ENCODE data around the gene MYO3A.
A peak's percentile ranks its signal among the peaks of the same experiment; 100 is the strongest.

The MYO3A gene

GRCh38 chr10:25933653-25934608 lies at the start of gene MYO3A:
MYO3A (plus strand) TSS chr10:25934229; CDS start chr10:25952111, 17,882 bp downstream.
- no peak for DNase-seq

DNA sequence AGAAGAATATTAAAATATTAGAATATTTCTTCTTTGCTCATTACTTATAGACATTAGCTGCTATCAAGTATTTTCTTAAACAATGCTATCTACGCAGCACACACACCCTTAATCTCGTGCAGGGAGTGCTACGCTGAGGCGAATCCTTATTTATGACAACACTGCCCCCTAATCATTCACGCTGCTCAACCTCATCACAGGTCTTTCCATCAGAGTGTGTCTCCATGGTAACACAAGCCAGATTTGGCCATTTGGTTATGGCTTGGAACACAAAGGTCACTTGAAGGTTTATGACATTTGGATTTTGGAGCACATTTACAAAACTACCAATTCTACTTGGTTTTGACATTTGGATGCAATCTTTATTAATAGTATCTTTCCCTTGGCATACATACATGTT lies 45.4 kb upstream of the MYO3A start:
- no peak for DNase-seq

GRCh38 chr10:25890995-25891394 lies 43.0 kb upstream of the MYO3A start:
- no peak for DNase-seq

- no peak for DNase-seq
These were observed 38.2 kb upstream of the MYO3A start for GRCh38 chr10:25895856-25896255.

GRCh38 chr10:25896421-25896820 lies 37.6 kb upstream of the MYO3A start:
- no peak for DNase-seq

- no peak for DNase-seq
These were observed 34.7 kb upstream of the MYO3A start for GRCh38 chr10:25899304-25899703.

GRCh38 chr10:25901199-25901598 lies 32.8 kb upstream of the MYO3A start:
- no peak for DNase-seq

DNA sequence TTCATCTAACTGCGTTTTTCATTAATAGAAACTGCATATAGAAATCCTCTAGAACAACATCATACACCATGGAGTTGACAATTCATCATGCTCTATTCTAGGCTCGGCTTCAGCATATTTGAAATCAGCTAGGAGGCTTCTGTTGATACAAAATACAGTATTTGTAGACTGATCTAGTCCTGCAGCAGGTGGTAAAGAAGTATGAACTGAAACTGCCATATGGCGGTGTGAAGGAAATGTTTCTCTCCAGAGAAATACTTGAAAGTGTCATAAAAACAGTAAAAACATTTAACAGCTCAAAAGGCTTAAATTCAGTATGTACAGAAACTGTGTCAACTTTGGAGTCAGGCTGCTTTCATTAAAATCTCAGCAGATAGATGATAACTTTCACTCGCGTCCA lies 32.0 kb upstream of the MYO3A start:
- DNase-seq = no peak

DNA sequence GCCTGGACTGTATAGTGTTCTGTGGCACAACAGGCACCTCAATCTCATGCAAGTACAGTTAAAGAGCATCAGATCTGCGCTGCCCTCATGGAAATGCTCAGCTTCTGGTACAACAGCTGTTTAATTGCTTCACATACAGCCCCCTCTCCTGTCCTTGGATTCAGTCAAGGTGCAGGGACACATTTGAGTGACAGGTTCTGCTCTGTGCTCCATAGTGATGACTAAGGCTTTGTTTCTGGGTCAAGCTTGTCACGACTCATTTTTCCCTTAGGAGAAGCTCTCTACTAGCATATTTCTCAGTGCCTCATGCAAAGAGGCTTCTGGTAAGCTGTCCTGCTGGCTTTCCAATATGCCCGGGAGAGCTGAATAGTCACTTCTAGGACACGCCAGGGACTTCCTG lies 26.8 kb upstream of the MYO3A start:
- no peak for DNase-seq

GRCh38 chr10:25912866-25913265 lies 21.2 kb upstream of the MYO3A start:
- no peak for DNase-seq

DNA sequence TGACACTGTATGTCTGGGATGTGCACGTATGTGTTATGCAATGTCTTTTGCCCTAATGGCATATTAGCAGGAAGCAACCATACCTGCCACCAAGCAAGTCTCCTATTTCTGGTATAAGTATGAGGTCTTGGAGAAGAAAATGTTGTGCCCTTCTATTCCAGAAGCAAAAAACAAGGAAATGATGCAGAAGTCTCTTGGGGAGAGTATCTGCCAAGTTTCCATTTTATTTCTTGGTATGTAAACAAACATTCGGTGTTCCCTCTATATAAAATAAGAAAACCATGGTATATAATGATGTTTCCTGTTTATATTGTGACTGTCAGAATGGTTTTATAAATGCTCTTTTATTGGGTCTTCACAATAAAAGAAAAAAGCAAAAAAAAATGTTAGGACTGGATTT lies 19.3 kb upstream of the MYO3A start:
- no peak for DNase-seq

DNA sequence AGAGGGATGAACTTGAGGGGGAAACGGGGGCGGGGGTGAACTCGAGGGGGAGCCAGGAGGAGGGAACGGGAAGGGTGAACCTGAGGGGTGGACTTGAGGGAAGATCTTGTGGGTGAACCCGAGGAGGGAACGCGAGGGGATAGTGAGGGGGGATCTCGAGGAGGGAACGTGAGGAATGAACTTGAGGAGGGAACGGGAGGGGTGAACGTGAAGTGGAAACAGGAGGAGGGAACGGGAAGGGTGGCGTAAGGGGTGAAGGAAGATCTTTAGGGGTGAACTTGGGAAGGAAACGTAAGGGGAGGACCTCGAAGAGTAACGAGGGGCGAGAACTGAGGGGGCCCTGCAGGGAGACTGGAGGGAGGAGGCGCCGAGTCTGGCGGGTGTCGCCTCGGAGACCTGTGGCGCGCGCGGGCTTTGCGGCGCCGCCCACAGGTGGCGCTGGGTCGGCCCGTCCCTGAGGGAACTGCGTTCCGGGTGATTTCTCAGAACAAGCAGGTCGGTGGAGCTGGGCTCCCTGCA lies 651 bp downstream of the MYO3A start:
- DNase-seq = peak; percentile 31

DNA sequence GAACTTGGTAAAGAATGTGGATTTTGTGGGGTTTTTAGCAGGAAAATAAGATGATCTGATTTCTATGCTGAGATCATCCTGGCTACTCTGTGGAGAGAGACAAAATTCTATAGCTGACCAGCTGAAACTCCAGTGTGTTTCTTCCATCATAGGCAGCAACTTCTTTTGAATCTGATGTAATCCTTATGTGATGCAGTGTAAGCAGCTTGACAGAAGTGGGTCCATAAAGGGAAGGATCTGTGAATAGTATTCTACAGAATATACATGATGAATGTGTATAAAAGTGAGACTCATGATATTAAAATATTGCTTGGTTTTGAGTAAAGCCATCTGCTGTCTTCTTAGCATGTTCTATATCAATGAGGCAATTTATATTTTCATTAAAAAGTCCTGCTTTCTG lies 4.4 kb downstream of the MYO3A start:
- no peak for DNase-seq

GRCh38 chr10:25944771-25945170 lies 10.7 kb downstream of the MYO3A start:
- no peak for DNase-seq

DNA sequence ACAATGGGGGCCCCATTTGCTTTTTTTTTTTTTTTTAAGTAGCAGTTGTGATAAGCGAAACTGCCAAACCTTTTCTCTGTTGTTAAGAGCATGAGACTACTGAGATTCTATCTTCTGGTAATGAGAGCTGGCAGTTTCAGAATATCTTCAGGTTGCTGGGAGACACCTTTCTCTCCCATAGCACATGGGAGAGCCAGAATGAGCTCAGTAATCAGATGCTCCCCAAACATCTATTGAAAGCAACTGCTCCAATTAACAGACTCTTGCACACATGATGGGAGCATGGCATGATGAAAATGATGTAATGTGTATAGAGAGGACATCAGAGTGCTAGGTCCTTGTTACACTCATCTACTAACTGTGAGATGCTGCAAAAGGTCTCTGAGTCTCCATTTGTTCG lies 18.8 kb downstream of the MYO3A start:
- DNase-seq = no peak

DNA sequence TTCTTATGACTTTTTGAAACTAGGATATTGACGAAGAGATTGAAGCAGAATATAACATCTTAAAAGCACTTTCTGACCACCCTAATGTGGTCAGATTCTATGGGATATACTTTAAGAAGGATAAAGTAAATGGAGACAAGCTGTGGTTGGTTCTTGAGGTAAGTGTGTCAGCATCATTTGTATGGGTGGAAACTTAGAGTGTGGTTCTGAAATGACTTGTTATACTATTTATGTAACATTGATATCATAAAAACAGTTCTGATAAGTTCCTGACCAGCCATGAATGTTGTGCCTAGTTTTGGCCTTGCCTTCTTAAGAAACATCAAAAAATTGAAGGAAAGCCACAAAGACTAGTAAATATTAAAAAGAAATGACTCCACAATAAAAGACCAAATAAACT lies 20.8 kb downstream of the MYO3A start:
- no peak for DNase-seq

- no peak for DNase-seq
These were observed 25.7 kb downstream of the MYO3A start for GRCh38 chr10:25959540-25960232.

GRCh38 chr10:25965584-25965983 lies 31.6 kb downstream of the MYO3A start:
- DNase-seq = no peak

DNA sequence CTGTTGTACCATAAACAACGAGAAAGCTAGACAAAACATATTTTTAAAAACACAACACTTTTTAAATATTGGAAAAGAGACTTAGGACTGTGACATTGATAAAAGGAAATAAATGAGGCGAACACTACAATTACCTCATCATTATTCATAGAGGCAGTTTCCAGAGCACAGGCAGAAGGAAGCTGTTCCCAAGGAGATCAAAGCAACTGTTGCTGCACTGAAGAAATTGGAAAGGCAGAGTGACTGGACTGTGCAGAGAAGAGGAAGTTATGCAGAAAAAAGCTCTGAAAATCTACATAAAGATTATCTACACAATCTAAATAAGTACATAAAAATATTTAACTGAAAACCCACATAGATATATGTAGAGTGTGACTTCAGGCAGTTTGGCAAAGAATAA lies 32.8 kb downstream of the MYO3A start:
- no peak for DNase-seq

- no peak for DNase-seq
These were observed 38.6 kb downstream of the MYO3A start for GRCh38 chr10:25972631-25973030.

GRCh38 chr10:25974897-25975459 lies 40.9 kb downstream of the MYO3A start:
- no peak for DNase-seq

DNA sequence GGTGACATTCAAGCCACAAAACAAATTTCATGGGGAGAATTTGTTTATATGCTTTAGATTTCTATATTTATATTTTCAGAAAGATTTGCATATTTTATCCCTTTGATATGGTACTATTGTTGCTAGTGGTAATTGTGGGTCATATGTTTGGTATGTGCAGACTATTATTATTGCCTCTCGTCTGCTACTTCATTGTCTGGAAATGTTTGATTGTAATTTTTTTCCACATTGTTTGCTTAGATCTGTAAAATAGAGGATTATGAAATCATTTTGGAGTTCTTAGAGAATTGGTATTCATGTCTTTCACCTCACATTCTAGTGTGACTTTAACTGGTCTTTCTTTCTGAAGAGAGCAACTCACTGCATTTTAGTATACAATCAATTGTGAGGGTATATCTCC lies 44.7 kb downstream of the MYO3A start:
- no peak for DNase-seq

DNA sequence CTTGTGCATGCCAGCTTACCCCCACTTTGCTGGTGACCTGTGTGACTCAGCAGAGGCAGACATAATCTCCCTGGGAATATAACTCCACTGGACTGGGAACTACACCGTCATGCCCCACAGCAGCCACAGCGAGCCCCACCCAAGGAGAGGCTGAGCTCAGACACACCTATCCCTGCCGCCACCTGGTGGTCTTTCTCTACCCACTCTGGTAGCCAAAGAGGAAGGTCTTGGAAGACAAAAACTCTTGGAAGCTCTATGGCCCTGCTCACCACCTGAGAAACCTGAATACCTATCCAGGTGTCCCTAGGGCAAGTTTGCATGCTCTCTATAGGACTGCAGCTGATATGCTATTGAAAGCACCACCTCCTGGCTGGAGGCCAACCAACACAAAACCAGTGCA lies 48.1 kb downstream of the MYO3A start:
- DNase-seq = no peak

DNA sequence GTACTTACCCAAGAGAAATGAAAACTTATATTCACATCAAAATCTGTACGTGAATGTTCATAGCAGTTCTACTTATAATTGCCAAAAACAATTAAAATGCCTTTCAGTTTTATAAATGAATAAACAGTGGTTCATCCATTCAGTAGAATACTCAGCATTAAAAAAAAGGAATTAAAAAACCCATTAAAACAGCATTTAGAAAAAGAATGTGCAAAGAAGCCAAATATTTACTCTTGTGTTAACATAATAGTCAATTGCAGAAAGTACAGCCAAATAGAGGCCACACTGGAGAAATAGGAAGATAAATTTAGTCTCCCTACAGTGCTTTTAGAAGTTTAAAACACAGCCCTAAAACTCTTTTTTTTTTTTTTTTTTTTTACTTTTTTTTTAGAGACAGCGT lies 54.6 kb downstream of the MYO3A start:
- no peak for DNase-seq
